Neuron (in vitro differentiated cells): Measurements from ENCODE around the gene WTAP.
A peak's percentile ranks its signal among the peaks of the same experiment; 100 is the strongest.
"Not testable (repeated sequence)": the region's sequence is repeated elsewhere in the genome, so short reads cannot be mapped to it uniquely, and the experiment has no call there.

Experiments used
- H2AFZ ChIP-seq: one replicate; pipeline ENCODE4 v1.6.1; 2013; ENCODE audit warnings: low read depth, mild to moderate bottlenecking, inconsistent platforms, low read length, moderate library complexity
- H3K27me3 ChIP-seq: one replicate; pipeline ENCODE4 v1.6.1; 2013; ENCODE audit warnings: low read length; ENCODE audit not compliant: insufficient read depth
- H3K36me3 ChIP-seq: one replicate; pipeline ENCODE4 v1.6.1; 2013; ENCODE audit warnings: low read length; ENCODE audit not compliant: insufficient read depth
- H3K4me1 ChIP-seq: one replicate; pipeline ENCODE4 v1.6.1; 2013; ENCODE audit warnings: low read length; ENCODE audit not compliant: insufficient read depth
- H3K4me3 ChIP-seq: 2 replicates; pipeline ENCODE4 v1.5.1; 2013; ENCODE audit warnings: mild to moderate bottlenecking, low read length, moderate library complexity
- H3K9me3 ChIP-seq: one replicate; pipeline ENCODE4 v1.6.1; 2013; ENCODE audit warnings: low read length

WTAP gene

DNA sequence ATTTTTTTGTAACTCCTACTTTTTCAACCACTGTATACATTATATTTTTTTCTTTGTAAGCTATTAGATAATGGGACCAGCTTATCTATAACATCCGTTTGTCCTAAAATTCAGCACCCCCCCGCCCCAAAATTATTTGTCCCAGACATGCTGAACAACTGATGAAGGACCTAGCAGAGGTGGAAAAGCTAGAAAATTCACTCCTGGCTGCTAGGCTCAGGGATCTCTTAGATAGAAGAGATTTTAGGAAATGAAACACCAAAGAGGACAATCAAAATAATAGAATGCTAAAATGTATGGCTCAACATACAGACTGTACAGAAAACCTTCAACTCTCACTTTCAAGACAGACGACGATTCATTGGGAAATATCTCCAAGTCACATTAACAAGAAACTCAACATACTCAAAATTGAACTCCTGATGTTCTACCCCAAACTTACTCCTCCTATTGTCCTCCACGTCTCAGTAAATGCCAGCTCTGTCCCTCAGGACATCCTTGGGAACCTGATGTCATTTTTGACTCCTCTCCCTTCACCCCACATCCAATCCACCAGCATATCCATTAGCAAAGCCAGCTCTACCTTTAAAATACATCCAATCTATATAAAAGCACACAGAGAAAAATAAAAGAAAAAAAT is 38.9 kb upstream of the WTAP start:
- Histone ChIP-seq H3K36me3 (peaks cover 29% of the 10 kb centered on the region), H3K4me3 (no peak overlapping the region), H3K9me3 (no peaks in the 10 kb centered on the region), H2AFZ (no peak overlapping the region), H3K27me3 (no peaks in the 10 kb centered on the region), H3K4me1 (peaks cover 17% of the 10 kb centered on the region)

- Histone ChIP-seq H3K27me3 (no peaks in the 10 kb centered on the region), H2AFZ (no peak overlapping the region), H3K4me3 (no peak overlapping the region), H3K9me3 (no peaks in the 10 kb centered on the region), H3K4me1 (peaks cover 20% of the 10 kb centered on the region), H3K36me3 (peaks cover 22% of the 10 kb centered on the region)
Observed at GRCh38 chr6:159689001-159689400, 38.3 kb upstream of the WTAP start.

DNA sequence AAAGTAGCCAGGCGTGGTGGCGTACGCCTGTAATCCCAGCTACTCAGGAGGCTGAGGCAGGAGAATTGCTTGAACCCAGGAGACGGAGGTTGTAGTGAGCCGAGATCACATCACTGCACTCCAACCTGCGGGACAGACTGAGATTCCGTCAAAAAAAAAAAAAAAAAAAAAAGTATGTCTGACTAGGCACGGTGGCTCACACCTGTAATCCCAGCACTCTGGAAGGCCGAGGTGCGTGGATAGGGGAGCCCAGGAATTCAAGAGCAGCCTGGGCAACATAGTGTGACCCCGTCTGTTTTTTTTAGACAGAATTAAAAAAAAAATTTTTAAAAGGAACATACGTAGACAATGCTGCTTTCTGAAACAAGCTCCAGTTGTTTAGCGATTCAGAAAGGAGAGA is 37.2 kb upstream of the WTAP start:
- H3K27me3 ChIP-seq, H3K4me3 ChIP-seq, H3K9me3 ChIP-seq, H2AFZ ChIP-seq: not testable (repeated sequence)
- Histone ChIP-seq H3K36me3 (peaks cover 16% of the 10 kb centered on the region), H3K4me1 (peaks cover 26% of the 10 kb centered on the region)

GRCh38 chr6:159691133-159691962 is 36.0 kb upstream of the WTAP start:
- H3K4me3 ChIP-seq, result peak overlapping the region; percentile 83
- peaks cover 26% of the 10 kb centered on the region for H3K4me1 ChIP-seq
- no peaks in the 10 kb centered on the region for H3K9me3 ChIP-seq
- H3K27me3 ChIP-seq, result no peaks in the 10 kb centered on the region
- H3K36me3 ChIP-seq, result peaks cover 13% of the 10 kb centered on the region
- no peak overlapping the region for H2AFZ ChIP-seq

- H3K4me3 ChIP-seq, result peak overlapping the region; percentile 83
- H3K9me3 ChIP-seq, result no peaks in the 10 kb centered on the region
- H3K4me1 ChIP-seq, result peaks cover 26% of the 10 kb centered on the region
- H2AFZ ChIP-seq, result no peak overlapping the region
- peaks cover 10% of the 10 kb centered on the region for H3K36me3 ChIP-seq
- H3K27me3 ChIP-seq, result no peaks in the 10 kb centered on the region
Observed at GRCh38 chr6:159691963-159692287, 35.4 kb upstream of the WTAP start.

- H3K36me3 ChIP-seq, result peaks cover 5% of the 10 kb centered on the region
- H2AFZ ChIP-seq, result peak overlapping the region; percentile 52
- H3K9me3 ChIP-seq, result no peaks in the 10 kb centered on the region
- peak overlapping the region; percentile 83 for H3K4me3 ChIP-seq
- H3K4me1 ChIP-seq, result peaks cover 26% of the 10 kb centered on the region
- no peaks in the 10 kb centered on the region for H3K27me3 ChIP-seq
Observed at GRCh38 chr6:159692303-159693127, 34.8 kb upstream of the WTAP start.

GRCh38 chr6:159693128-159693893 is 34.0 kb upstream of the WTAP start, which contains the start of gene SOD2:
Gene SOD2, minus strand, starts transcription at chr6:159693241. Its CDS starts 74 bp downstream, at chr6:159693167.
- peaks cover 26% of the 10 kb centered on the region for H3K4me1 ChIP-seq
- H3K27me3 ChIP-seq, result no peaks in the 10 kb centered on the region
- peak within 1 kb of the TSS; percentile 83 for H3K4me3 ChIP-seq
- H2AFZ ChIP-seq, result peak within 1 kb of the TSS; percentile 70
- no peaks in the 10 kb centered on the region for H3K9me3 ChIP-seq
- H3K36me3 ChIP-seq, result peaks cover 4% of the 10 kb centered on the region

- Histone ChIP-seq H3K36me3 (peaks cover under 1% of the 10 kb centered on the region), H3K4me1 (peaks cover 26% of the 10 kb centered on the region), H3K27me3 (no peaks in the 10 kb centered on the region), H3K4me3 (peak overlapping the region; percentile 83), H2AFZ (peak overlapping the region; percentile 70), H3K9me3 (no peaks in the 10 kb centered on the region)
Observed at GRCh38 chr6:159693894-159694545, 33.3 kb upstream of the WTAP start.

- H3K4me1 ChIP-seq, result peaks cover 25% of the 10 kb centered on the region
- H3K27me3 ChIP-seq, result no peaks in the 10 kb centered on the region
- H3K36me3 ChIP-seq, result no peaks in the 10 kb centered on the region
- H3K4me3 ChIP-seq, result no peak overlapping the region
- H2AFZ ChIP-seq, result no peak overlapping the region
- no peaks in the 10 kb centered on the region for H3K9me3 ChIP-seq
Observed at GRCh38 chr6:159695984-159696383, 31.3 kb upstream of the WTAP start.

GRCh38 chr6:159700970-159701369 is 26.3 kb upstream of the WTAP start:
- H2AFZ ChIP-seq, result no peak overlapping the region
- H3K36me3 ChIP-seq, result no peaks in the 10 kb centered on the region
- H3K27me3 ChIP-seq, result no peaks in the 10 kb centered on the region
- H3K9me3 ChIP-seq, result no peaks in the 10 kb centered on the region
- H3K4me1 ChIP-seq, result no peaks in the 10 kb centered on the region
- H3K4me3 ChIP-seq, result no peak overlapping the region

DNA sequence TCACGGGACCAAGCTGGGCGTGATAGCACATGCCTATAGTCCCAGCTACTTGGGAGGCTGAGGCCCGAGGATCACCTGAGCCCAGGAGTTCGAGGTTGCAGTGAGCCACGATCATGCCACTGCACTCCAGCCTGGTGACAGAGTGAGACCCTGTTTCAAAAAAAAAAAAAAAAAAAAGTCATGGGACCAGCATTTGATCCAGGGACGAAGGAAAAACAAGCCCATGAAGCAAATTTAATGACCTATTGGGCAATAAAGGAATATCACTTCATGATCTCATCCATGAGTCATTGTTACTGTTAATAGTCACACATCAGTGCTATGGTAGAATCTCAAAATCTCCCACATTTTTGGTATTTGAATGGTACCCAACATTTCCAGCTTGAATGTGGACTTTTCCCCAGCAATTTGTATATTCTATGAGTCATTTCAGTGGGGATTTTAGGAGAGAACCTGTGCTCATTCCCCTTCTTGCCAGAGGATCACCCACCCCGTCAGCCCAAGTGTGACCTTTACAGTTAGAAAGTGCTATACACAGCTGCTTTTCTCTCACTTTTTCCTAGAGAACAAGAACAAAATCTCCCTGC is 25.8 kb upstream of the WTAP start:
- Histone ChIP-seq H3K9me3 (no peaks in the 10 kb centered on the region), H3K27me3 (no peaks in the 10 kb centered on the region), H2AFZ (no peak overlapping the region), H3K4me3 (no peak overlapping the region), H3K4me1 (no peaks in the 10 kb centered on the region), H3K36me3 (no peaks in the 10 kb centered on the region)

DNA sequence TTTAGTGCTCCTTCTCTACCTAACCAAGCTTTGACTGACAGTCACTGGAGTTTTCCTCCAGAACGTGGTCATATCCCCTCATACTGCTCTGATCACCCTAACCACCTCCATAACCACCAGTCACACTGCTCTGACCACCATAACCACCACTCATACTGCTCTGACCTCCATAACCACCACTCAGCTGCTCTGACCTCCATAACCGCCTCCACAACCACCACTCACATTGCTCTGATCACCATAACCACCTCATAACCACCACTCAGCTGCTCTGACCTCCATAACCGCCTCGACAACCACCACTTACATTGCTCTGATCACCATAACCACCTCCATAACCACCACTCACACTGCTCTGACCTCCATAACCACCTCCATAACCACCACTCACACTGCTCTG is 16.7 kb upstream of the WTAP start:
- H3K36me3 ChIP-seq, H3K27me3 ChIP-seq, H2AFZ ChIP-seq: not testable (repeated sequence)

More for the DNA sequence above, 16.7 kb upstream of the WTAP start:
- H3K4me1 ChIP-seq, H3K9me3 ChIP-seq, H3K4me3 ChIP-seq: not testable (repeated sequence)
